ENCODE data around the gene ACOXL.

Gene ACOXL

GRCh38 chr2:111135237-111135909 is 403.0 kb downstream of the ACOXL start:
- no peak for DNase-seq (ENCODE audit: low read depth in 2 of 2)

GRCh38 chr2:111135910-111136297 is 403.5 kb downstream of the ACOXL start:
- no peak for DNase-seq (ENCODE audit: low read depth in 2 of 2)

- DNase-seq (ENCODE audit: low read depth in 2 of 2), result no peak
These were observed 406.5 kb downstream of the ACOXL start for GRCh38 chr2:111138839-111139238.

- no peak for DNase-seq (ENCODE audit: low read depth in 2 of 2)
These were observed 407.4 kb downstream of the ACOXL start for GRCh38 chr2:111139637-111140317.

- no peak for DNase-seq (ENCODE audit: low read depth in 2 of 2)
These were observed 408.4 kb downstream of the ACOXL start for GRCh38 chr2:111140815-111141214.

- no peak for DNase-seq (ENCODE audit: low read depth in 2 of 2)
These were observed 409.7 kb downstream of the ACOXL start for GRCh38 chr2:111142101-111142500.

GRCh38 chr2:111143107-111143842 is 410.9 kb downstream of the ACOXL start:
- DNase-seq (ENCODE audit: low read depth in 2 of 2), result no peak

GRCh38 chr2:111143843-111144198 is 411.4 kb downstream of the ACOXL start:
- no peak for DNase-seq (ENCODE audit: low read depth in 2 of 2)

- no peak for DNase-seq (ENCODE audit: low read depth in 2 of 2)
These were observed 412.9 kb downstream of the ACOXL start for GRCh38 chr2:111145103-111145760.

- no peak for DNase-seq (ENCODE audit: low read depth in 2 of 2)
These were observed 413.6 kb downstream of the ACOXL start for GRCh38 chr2:111145951-111146350.

GRCh38 chr2:111148225-111148873 is 416.0 kb downstream of the ACOXL start:
- no peak for DNase-seq (ENCODE audit: low read depth in 2 of 2)

GRCh38 chr2:111148925-111149324 is 416.6 kb downstream of the ACOXL start:
- no peak for DNase-seq (ENCODE audit: low read depth in 2 of 2)

- DNase-seq (ENCODE audit: low read depth in 2 of 2), result no peak
These were observed 417.6 kb downstream of the ACOXL start for GRCh38 chr2:111149882-111150455.

- no peak for DNase-seq (ENCODE audit: low read depth in 2 of 2)
These were observed 422.4 kb downstream of the ACOXL start for GRCh38 chr2:111154758-111155157.

GRCh38 chr2:111155610-111156009 is 423.2 kb downstream of the ACOXL start:
- DNase-seq (ENCODE audit: low read depth in 2 of 2), result no peak

- no peak for DNase-seq (ENCODE audit: low read depth in 2 of 2)
These were observed 424.2 kb downstream of the ACOXL start for GRCh38 chr2:111156529-111156928.

GRCh38 chr2:111157071-111157661 is 424.8 kb downstream of the ACOXL start:
- DNase-seq (ENCODE audit: low read depth in 2 of 2), result no peak

GRCh38 chr2:111157798-111158197 is 425.4 kb downstream of the ACOXL start:
- no peak for DNase-seq (ENCODE audit: low read depth in 2 of 2)

GRCh38 chr2:111159641-111160040 is 427.3 kb downstream of the ACOXL start:
- DNase-seq (ENCODE audit: low read depth in 2 of 2), result no peak

GRCh38 chr2:111160758-111161157 is 428.4 kb downstream of the ACOXL start:
- no peak for DNase-seq (ENCODE audit: low read depth in 2 of 2)

- DNase-seq (ENCODE audit: low read depth in 2 of 2), result no peak
These were observed 429.6 kb downstream of the ACOXL start for GRCh38 chr2:111161971-111162370.
